ENCODE data around the gene HCN2. TPM values are rescaled to one million over a fixed set of nuclear protein-coding genes. Genes with fewer than 3 reads are reported as not detected.
"Not testable (repeated sequence)": the region's sequence is repeated elsewhere in the genome, so short reads cannot be mapped to it uniquely, and the experiment has no call there.

Gene HCN2
- total RNA-seq, 5 donors from 2014 or later (not counting 1 experiment from before 2014, with no cell fraction given): 0.93 to 4.4 (median 3.6) TPM

- 92% methylated on average over 18 of the region's 19 CpGs for WGBS (ENCODE audit: insufficient coverage)
- peaks cover 14% of the 10 kb centered on the region for H3K36me3 Mint-ChIP-seq
- Histone ChIP-seq H3K4me3 (ENCODE audit: control insufficient read depth in 1 of 2, extremely low read depth in 1 of 2, low read length in 1 of 2) (no peak overlapping the region), H3K27me3 (replicated peaks in 1 of 2; ENCODE audit: control insufficient read depth in 2 of 2, extremely low read depth in 1 of 2, insufficient read depth in 2 of 2, low read length in 1 of 2) (peaks cover 0 to 2% of the 10 kb centered on the region in 2 experiments), H3K27ac (ENCODE audit: low read length) (no peak overlapping the region), H3K4me1 (ENCODE audit: control insufficient read depth in 1 of 2, extremely low read depth in 1 of 2, insufficient read depth in 2 of 2, low read length in 2 of 2) (peaks cover 0 to 4% of the 10 kb centered on the region in 2 experiments), H3K36me3 (ENCODE audit: control insufficient read depth in 2 of 2, extremely low read depth in 1 of 2, insufficient read depth in 1 of 2, low read length in 1 of 2) (peaks cover 10 to 37% of the 10 kb centered on the region in 2 donors), H3K9me3 (no peaks in the 10 kb centered on the region)
- CTCF ChIA-PET: no interaction called here
- ATAC-seq (replicated peaks in 1 of 4) (no peak), DNase-seq (no peak)
- no peaks in the 10 kb centered on the region for H3K27me3 Mint-ChIP-seq
- peaks cover 4 to 9% (median 9%) of the 10 kb centered on the region in 3 donors for H3K4me1 Mint-ChIP-seq
- no peak overlapping the region for H3K27ac Mint-ChIP-seq
- POLR2A ChIA-PET: no interaction called here
- no peak overlapping the region for H3K4me3 Mint-ChIP-seq
- no peaks in the 10 kb centered on the region for H3K9me3 Mint-ChIP-seq
Measured at GRCh38 chr19:618247-618619, 28.6 kb downstream of the HCN2 start.

GRCh38 chr19:618674-619285 lies 29.1 kb downstream of the HCN2 start:
- no peak for DNase-seq
- Mint-ChIP-seq H3K27me3 (no peaks in the 10 kb centered on the region), H3K4me1 (peaks cover 4 to 9% (median 9%) of the 10 kb centered on the region in 3 donors), H3K36me3 (peaks cover 14% of the 10 kb centered on the region), H3K27ac (no peak overlapping the region), H3K4me3 (no peak overlapping the region), H3K9me3 (no peaks in the 10 kb centered on the region)
- Histone ChIP-seq H3K4me1 (ENCODE audit: control insufficient read depth in 1 of 2, extremely low read depth in 1 of 2, insufficient read depth in 2 of 2, low read length in 2 of 2) (peaks cover 0 to 4% of the 10 kb centered on the region in 2 experiments), H3K36me3 (ENCODE audit: control insufficient read depth in 2 of 2, extremely low read depth in 1 of 2, insufficient read depth in 1 of 2, low read length in 1 of 2) (peaks cover 15 to 42% of the 10 kb centered on the region in 2 donors), H3K9me3 (no peaks in the 10 kb centered on the region), H3K27ac (ENCODE audit: low read length) (no peak overlapping the region), H3K4me3 (ENCODE audit: control insufficient read depth in 1 of 2, extremely low read depth in 1 of 2, low read length in 1 of 2) (no peak overlapping the region), H3K27me3 (replicated peaks in 1 of 2; ENCODE audit: control insufficient read depth in 2 of 2, extremely low read depth in 1 of 2, insufficient read depth in 2 of 2, low read length in 1 of 2) (peaks cover 0 to 2% of the 10 kb centered on the region in 2 experiments)
- ATAC-seq (replicated peaks in 1 of 4): no peak
- POLR2A ChIA-PET: no interaction called here
- WGBS (ENCODE audit: insufficient coverage): 97% methylated on average over 22 of the region's 27 CpGs
- CTCF ChIA-PET: no interaction called here

- Histone ChIP-seq H3K9me3 (no peaks in the 10 kb centered on the region), H3K4me1 (ENCODE audit: control insufficient read depth in 1 of 2, extremely low read depth in 1 of 2, insufficient read depth in 2 of 2, low read length in 2 of 2) (peaks cover 0 to 4% of the 10 kb centered on the region in 2 experiments), H3K27ac (ENCODE audit: low read length) (no peak overlapping the region), H3K27me3 (replicated peaks in 1 of 2; ENCODE audit: control insufficient read depth in 2 of 2, extremely low read depth in 1 of 2, insufficient read depth in 2 of 2, low read length in 1 of 2) (no peaks in the 10 kb centered on the region), H3K36me3 (ENCODE audit: control insufficient read depth in 2 of 2, extremely low read depth in 1 of 2, insufficient read depth in 1 of 2, low read length in 1 of 2) (peaks cover 15 to 46% of the 10 kb centered on the region in 2 donors), H3K4me3 (ENCODE audit: control insufficient read depth in 1 of 2, extremely low read depth in 1 of 2, low read length in 1 of 2) (no peak overlapping the region)
- Mint-ChIP-seq H3K9me3 (no peaks in the 10 kb centered on the region), H3K27ac (no peak overlapping the region), H3K36me3 (peaks cover 14% of the 10 kb centered on the region), H3K27me3 (no peaks in the 10 kb centered on the region), H3K4me1 (peaks cover 4 to 8% (median 4%) of the 10 kb centered on the region in 3 donors), H3K4me3 (no peak overlapping the region)
- WGBS (ENCODE audit: insufficient coverage): 94% methylated on average over 33 of the region's 47 CpGs
- CTCF ChIA-PET: no interaction called here
- no peak for DNase-seq
- ATAC-seq (replicated peaks in 1 of 4): no peak
- POLR2A ChIA-PET: no interaction called here
Measured at GRCh38 chr19:619286-620002, 29.8 kb downstream of the HCN2 start.

GRCh38 chr19:620166-620862 lies 30.6 kb downstream of the HCN2 start:
- peaks cover 0 to 4% (median 4%) of the 10 kb centered on the region in 3 donors for H3K4me1 Mint-ChIP-seq
- no peak overlapping the region for H3K27ac ChIP-seq (ENCODE audit: low read length)
- H3K9me3 ChIP-seq: no peaks in the 10 kb centered on the region
- 95% methylated on average over 26 of the region's 51 CpGs for WGBS (ENCODE audit: insufficient coverage)
- no peaks in the 10 kb centered on the region for H3K27me3 Mint-ChIP-seq
- no peak overlapping the region for H3K4me3 ChIP-seq (ENCODE audit: control insufficient read depth in 1 of 2, extremely low read depth in 1 of 2, low read length in 1 of 2)
- peaks cover 0 to 4% of the 10 kb centered on the region in 2 experiments for H3K4me1 ChIP-seq (ENCODE audit: control insufficient read depth in 1 of 2, extremely low read depth in 1 of 2, insufficient read depth in 2 of 2, low read length in 2 of 2)
- no peak overlapping the region for H3K4me3 Mint-ChIP-seq
- H3K27ac Mint-ChIP-seq: no peak overlapping the region
- no peak for ATAC-seq (replicated peaks in 1 of 4)
- peaks cover 14% of the 10 kb centered on the region for H3K36me3 Mint-ChIP-seq
- H3K36me3 ChIP-seq (ENCODE audit: control insufficient read depth in 2 of 2, extremely low read depth in 1 of 2, insufficient read depth in 1 of 2, low read length in 1 of 2): peaks cover 15 to 54% of the 10 kb centered on the region in 2 donors
- DNase-seq: no peak
- H3K9me3 Mint-ChIP-seq: no peaks in the 10 kb centered on the region
- CTCF ChIA-PET: no interaction called here
- no peaks in the 10 kb centered on the region for H3K27me3 ChIP-seq (replicated peaks in 1 of 2; ENCODE audit: control insufficient read depth in 2 of 2, extremely low read depth in 1 of 2, insufficient read depth in 2 of 2, low read length in 1 of 2)
- POLR2A ChIA-PET: no interaction called here

- H3K4me3 ChIP-seq (ENCODE audit: control insufficient read depth in 1 of 2, extremely low read depth in 1 of 2, low read length in 1 of 2); H3K27ac ChIP-seq (ENCODE audit: low read length); DNase-seq; H3K9me3 ChIP-seq; H3K27me3 Mint-ChIP-seq; POLR2A ChIA-PET; H3K4me1 ChIP-seq (ENCODE audit: control insufficient read depth in 1 of 2, extremely low read depth in 1 of 2, insufficient read depth in 2 of 2, low read length in 2 of 2); ATAC-seq (replicated peaks in 1 of 4); H3K27ac Mint-ChIP-seq; H3K27me3 ChIP-seq (replicated peaks in 1 of 2; ENCODE audit: control insufficient read depth in 2 of 2, extremely low read depth in 1 of 2, insufficient read depth in 2 of 2, low read length in 1 of 2); H3K9me3 Mint-ChIP-seq; H3K4me1 Mint-ChIP-seq; H3K4me3 Mint-ChIP-seq; CTCF ChIA-PET: not testable (repeated sequence)
- H3K36me3 ChIP-seq (ENCODE audit: control insufficient read depth in 2 of 2, extremely low read depth in 1 of 2, insufficient read depth in 1 of 2, low read length in 1 of 2): peaks cover 15 to 59% of the 10 kb centered on the region in 2 donors
- peaks cover 15% of the 10 kb centered on the region for H3K36me3 Mint-ChIP-seq
- WGBS (ENCODE audit: insufficient coverage): 98% methylated on average over 35 of the region's 48 CpGs
Measured at GRCh38 chr19:621191-621590, 31.5 kb downstream of the HCN2 start.

GRCh38 chr19:621819-622218 lies 32.1 kb downstream of the HCN2 start:
- CTCF ChIA-PET: no interaction called here
- Histone ChIP-seq H3K9me3 (no peaks in the 10 kb centered on the region), H3K36me3 (ENCODE audit: control insufficient read depth in 2 of 2, extremely low read depth in 1 of 2, insufficient read depth in 1 of 2, low read length in 1 of 2) (peaks cover 15 to 59% of the 10 kb centered on the region in 2 donors), H3K4me1 (ENCODE audit: control insufficient read depth in 1 of 2, extremely low read depth in 1 of 2, insufficient read depth in 2 of 2, low read length in 2 of 2) (no peaks in the 10 kb centered on the region), H3K27me3 (replicated peaks in 1 of 2; ENCODE audit: control insufficient read depth in 2 of 2, extremely low read depth in 1 of 2, insufficient read depth in 2 of 2, low read length in 1 of 2) (no peaks in the 10 kb centered on the region), H3K27ac (ENCODE audit: low read length) (no peak overlapping the region), H3K4me3 (ENCODE audit: control insufficient read depth in 1 of 2, extremely low read depth in 1 of 2, low read length in 1 of 2) (no peak overlapping the region)
- DNase-seq (no peak), ATAC-seq (replicated peaks in 1 of 4) (no peak)
- peaks cover 16% of the 10 kb centered on the region for H3K36me3 Mint-ChIP-seq
- H3K4me1 Mint-ChIP-seq: peaks cover 0 to under 1% (median under 1%) of the 10 kb centered on the region in 3 donors
- H3K9me3 Mint-ChIP-seq: no peaks in the 10 kb centered on the region
- WGBS (ENCODE audit: insufficient coverage): 94% methylated on average over 24 of the region's 24 CpGs
- no peak overlapping the region for H3K4me3 Mint-ChIP-seq
- no peaks in the 10 kb centered on the region for H3K27me3 Mint-ChIP-seq
- H3K27ac Mint-ChIP-seq: no peak overlapping the region
- POLR2A ChIA-PET: no interaction called here
